Progenitor cell of endocrine pancreas (in vitro differentiated cells): ENCODE measurements around the gene SERPING1. TPM values are rescaled to one million over a fixed set of nuclear protein-coding genes. Genes with fewer than 3 reads are reported as not detected.

Experiments used
- DNase-seq: peaks from one replicate; pipeline ENCODE4 v3.0.0; 2021; ENCODE audit warnings: low spot score; ENCODE audit not compliant: unreplicated experiment
- H3K27ac Mint-ChIP-seq: 2 replicates; pipeline ENCODE4 v1.8.0; 2021; ENCODE audit warnings: mild to moderate bottlenecking, moderate library complexity, mixed read lengths
- H3K27me3 Mint-ChIP-seq: 2 replicates; pipeline ENCODE4 v1.8.0; 2021; ENCODE audit warnings: mixed read lengths
- H3K36me3 Mint-ChIP-seq: 2 replicates; pipeline ENCODE4 v1.8.0; 2022; ENCODE audit warnings: mixed read lengths; ENCODE audit not compliant: insufficient read depth
- H3K4me1 Mint-ChIP-seq: 2 replicates; pipeline ENCODE4 v1.8.0; 2021; ENCODE audit warnings: low read depth, mixed read lengths
- H3K4me3 Mint-ChIP-seq: 2 replicates; pipeline ENCODE4 v1.8.0; 2021; ENCODE audit warnings: low read depth, mild to moderate bottlenecking, moderate library complexity, mixed read lengths
- H3K9me3 Mint-ChIP-seq: 2 replicates; pipeline ENCODE4 v1.8.0; 2021; ENCODE audit warnings: low read depth, mixed read lengths
- total RNA-seq: library from RNA; stranded (reverse); gene quantifications from 2 replicates; pipeline ENCODE4 v1.2.1, GENCODE V29; 2021
- TF ChIP-seq, protein P1 (sequence below): fragments of 200-600 bp; sonication (generic); IDR thresholded peaks from one replicate; pipeline ENCODE4 v1.5.0; 2021; ENCODE audit warnings: antibody characterized with exemption, mild to moderate bottlenecking; ENCODE audit not compliant: unreplicated experiment

SERPING1 gene
- total RNA-seq, 1 donor from 2014 or later: 190 TPM

DNA sequence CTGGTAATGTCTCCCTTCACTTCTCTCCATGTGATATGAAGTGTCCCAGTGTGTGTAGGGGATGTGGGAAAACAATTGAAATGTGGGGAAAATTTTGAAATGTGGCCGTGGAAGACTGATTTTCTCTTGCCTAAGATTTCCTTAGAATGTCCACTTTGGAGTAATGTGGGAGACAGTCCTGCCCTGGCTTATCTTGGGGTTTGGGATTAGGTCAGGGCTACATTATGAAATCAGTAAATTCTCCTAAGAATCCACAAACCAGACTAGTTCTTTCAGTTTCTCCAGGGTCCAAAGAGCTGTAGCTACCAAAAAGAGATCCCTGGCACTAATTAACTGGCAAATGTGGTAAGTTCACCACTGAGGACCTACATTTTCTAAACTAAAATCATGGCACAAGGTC, 29.4 kb downstream of the SERPING1 start:
- TF ChIP-seq, protein P1, sequence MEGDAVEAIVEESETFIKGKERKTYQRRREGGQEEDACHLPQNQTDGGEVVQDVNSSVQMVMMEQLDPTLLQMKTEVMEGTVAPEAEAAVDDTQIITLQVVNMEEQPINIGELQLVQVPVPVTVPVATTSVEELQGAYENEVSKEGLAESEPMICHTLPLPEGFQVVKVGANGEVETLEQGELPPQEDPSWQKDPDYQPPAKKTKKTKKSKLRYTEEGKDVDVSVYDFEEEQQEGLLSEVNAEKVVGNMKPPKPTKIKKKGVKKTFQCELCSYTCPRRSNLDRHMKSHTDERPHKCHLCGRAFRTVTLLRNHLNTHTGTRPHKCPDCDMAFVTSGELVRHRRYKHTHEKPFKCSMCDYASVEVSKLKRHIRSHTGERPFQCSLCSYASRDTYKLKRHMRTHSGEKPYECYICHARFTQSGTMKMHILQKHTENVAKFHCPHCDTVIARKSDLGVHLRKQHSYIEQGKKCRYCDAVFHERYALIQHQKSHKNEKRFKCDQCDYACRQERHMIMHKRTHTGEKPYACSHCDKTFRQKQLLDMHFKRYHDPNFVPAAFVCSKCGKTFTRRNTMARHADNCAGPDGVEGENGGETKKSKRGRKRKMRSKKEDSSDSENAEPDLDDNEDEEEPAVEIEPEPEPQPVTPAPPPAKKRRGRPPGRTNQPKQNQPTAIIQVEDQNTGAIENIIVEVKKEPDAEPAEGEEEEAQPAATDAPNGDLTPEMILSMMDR: no peak
- Mint-ChIP-seq H3K9me3 (no peaks in the 10 kb centered on the region), H3K4me1 (peaks cover 5% of the 10 kb centered on the region), H3K36me3 (peaks cover 4% of the 10 kb centered on the region), H3K27me3 (peaks cover 4% of the 10 kb centered on the region), H3K4me3 (no peak overlapping the region), H3K27ac (no peak overlapping the region)
- no peak for DNase-seq

DNA sequence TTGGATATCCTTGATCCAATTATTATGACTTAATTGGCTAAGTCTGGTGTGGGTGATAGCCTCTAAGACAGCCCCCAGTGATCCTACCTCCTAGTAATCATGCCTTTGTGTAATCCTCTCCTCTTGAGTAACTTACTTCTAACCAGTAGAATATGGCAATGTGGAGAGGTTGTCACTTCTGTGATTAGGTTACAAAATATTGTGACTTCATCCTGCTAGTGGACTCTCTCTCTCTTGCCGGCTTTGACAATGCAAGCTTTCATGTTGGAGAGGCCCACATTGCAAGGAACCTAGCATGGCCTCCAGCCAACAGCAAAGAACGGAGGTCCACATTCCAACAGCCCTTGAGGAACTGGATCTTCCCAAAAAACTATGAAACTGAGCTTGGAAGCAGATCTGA, 32.7 kb downstream of the SERPING1 start:
- TF ChIP-seq, protein P1: no peak
- no peak for DNase-seq
- no peaks in the 10 kb centered on the region for H3K9me3 Mint-ChIP-seq
- peaks cover 4% of the 10 kb centered on the region for H3K36me3 Mint-ChIP-seq
- H3K27ac Mint-ChIP-seq: no peak overlapping the region
- no peak overlapping the region for H3K4me3 Mint-ChIP-seq
- peaks cover 4% of the 10 kb centered on the region for H3K27me3 Mint-ChIP-seq
- no peaks in the 10 kb centered on the region for H3K4me1 Mint-ChIP-seq

DNA sequence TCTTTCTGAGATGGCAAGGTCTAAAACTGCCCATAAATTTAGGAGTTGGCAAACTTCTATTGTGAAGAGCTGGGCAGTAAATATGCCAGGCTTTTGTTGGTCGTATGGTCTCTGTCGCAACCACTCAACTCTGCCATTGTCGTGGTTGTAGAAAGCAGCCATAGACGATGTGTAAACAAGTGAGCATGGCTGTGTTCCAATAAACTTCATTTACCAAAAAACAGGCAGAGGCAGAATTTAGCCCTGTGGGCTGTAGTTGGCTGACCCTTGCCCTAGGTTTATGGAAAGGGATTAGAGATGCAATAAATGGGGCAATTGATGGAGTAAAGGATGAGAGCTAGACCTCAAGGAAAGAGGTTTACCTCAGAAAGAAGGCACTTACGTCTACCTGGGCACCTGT, 34.6 kb downstream of the SERPING1 start:
- H3K27me3 Mint-ChIP-seq: peaks cover 4% of the 10 kb centered on the region
- TF ChIP-seq, protein P1: no peak
- H3K4me3 Mint-ChIP-seq: no peak overlapping the region
- peaks cover 3% of the 10 kb centered on the region for H3K36me3 Mint-ChIP-seq
- H3K27ac Mint-ChIP-seq: no peak overlapping the region
- no peak for DNase-seq
- no peaks in the 10 kb centered on the region for H3K9me3 Mint-ChIP-seq
- H3K4me1 Mint-ChIP-seq: peaks cover 4% of the 10 kb centered on the region

DNA sequence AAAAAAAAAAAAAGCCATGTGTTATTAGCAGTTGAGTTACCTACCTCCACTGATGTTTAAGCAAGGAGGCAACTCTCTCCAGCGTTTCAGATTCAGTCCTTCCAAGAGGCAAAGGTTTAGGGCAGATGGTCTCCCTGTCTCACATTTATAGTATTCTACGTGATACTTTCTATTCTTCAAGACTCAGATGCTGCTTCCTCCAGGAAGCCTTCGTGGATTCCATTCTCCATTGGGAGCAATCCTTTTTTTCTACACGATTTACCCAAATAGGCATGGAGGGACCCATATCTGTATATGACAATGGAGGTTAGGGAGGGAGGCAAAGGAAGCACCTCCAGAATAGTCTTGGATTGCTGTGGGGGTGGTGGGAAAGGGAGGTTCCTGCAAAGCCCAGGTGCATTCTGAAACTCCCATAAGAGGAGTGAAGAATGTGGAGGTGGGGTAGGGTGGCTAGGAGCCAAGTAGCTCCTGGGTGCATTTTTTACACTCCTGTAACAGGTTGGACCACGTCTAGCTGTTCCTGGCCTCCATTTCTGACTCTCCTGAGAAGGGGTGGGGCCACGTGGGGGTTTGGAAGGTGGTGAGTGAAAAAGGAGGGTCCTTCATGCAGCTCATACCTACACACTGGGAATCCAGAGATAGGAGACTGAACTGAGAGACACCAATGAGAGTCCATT, 36.0 kb downstream of the SERPING1 start:
- H3K4me1 Mint-ChIP-seq: peaks cover 11% of the 10 kb centered on the region
- H3K36me3 Mint-ChIP-seq: peaks cover 1% of the 10 kb centered on the region
- no peaks in the 10 kb centered on the region for H3K9me3 Mint-ChIP-seq
- H3K27ac Mint-ChIP-seq: no peak overlapping the region
- no peak overlapping the region for H3K4me3 Mint-ChIP-seq
- peaks cover 4% of the 10 kb centered on the region for H3K27me3 Mint-ChIP-seq
- no peak for DNase-seq
- TF ChIP-seq, protein P1: no peak

DNA sequence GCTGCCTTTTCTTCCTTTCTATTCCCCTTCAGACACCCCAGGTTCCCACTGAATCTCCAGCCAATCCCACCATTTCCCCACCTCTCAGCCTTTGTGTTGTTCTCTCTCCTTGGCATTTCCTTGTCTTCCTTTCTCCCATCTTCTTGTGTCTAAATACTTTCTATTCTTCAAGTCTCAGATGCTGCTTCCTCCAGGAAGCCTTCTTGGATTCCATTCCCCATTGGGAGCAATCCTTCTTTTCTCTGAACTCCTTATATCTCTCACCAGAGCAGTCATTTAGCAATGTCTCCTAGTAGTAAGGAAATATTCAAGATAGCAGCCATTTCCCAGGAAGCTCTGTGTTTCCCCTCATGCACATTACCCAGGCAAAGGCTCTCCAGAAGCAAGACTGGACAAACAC, 36.8 kb downstream of the SERPING1 start:
- peaks cover 11% of the 10 kb centered on the region for H3K4me1 Mint-ChIP-seq
- H3K27ac Mint-ChIP-seq: no peak overlapping the region
- TF ChIP-seq, protein P1: no peak
- peaks cover 4% of the 10 kb centered on the region for H3K27me3 Mint-ChIP-seq
- peaks cover 1% of the 10 kb centered on the region for H3K36me3 Mint-ChIP-seq
- no peak overlapping the region for H3K4me3 Mint-ChIP-seq
- no peak for DNase-seq
- H3K9me3 Mint-ChIP-seq: no peaks in the 10 kb centered on the region
